Measurements from ENCODE around the gene RRAD.

DNA sequence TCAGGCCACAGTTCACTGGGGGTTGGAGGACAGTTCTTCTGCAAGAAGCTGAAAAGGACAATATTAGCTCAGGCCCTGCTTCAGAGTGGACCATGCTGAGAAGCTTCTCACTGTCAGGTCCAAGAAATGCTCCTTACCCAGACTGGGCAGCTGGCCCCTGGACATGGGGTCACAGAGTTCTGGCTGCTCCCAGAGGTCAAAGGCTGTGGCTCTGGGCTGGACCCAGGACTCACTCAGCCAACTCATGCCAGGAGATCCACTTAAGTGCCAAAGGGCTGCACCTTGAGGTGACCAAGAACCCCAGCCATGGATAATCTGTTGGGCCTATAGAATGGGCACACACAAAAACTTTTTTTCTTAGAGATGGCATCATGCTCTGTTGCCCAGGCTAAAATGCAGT, 14.0 kb upstream of the RRAD start:
- no peak for TF ChIP-seq EZH2 (IDR thresholded peaks at IDR 0.05; ENCODE audit: insufficient read depth, poor library complexity, severe bottlenecking)
- no peak for TF ChIP-seq EZH2phosphoT487 (IDR thresholded peaks at IDR 0.05; ENCODE audit: insufficient read depth, low read depth)
